GM21381 (cell line): Measurements from ENCODE around the gene LTBR.
"Not testable (repeated sequence)": the region's sequence is repeated elsewhere in the genome, so short reads cannot be mapped to it uniquely, and the experiment has no call there.

Source experiments
- ATAC-seq: cut with Tn5 transposase; IDR thresholded peaks from one replicate; pipeline ENCODE4 v1.9.1; 2021; ENCODE audit warnings: mild to moderate bottlenecking, moderate library complexity; ENCODE audit not compliant: unreplicated experiment

LTBR gene

DNA sequence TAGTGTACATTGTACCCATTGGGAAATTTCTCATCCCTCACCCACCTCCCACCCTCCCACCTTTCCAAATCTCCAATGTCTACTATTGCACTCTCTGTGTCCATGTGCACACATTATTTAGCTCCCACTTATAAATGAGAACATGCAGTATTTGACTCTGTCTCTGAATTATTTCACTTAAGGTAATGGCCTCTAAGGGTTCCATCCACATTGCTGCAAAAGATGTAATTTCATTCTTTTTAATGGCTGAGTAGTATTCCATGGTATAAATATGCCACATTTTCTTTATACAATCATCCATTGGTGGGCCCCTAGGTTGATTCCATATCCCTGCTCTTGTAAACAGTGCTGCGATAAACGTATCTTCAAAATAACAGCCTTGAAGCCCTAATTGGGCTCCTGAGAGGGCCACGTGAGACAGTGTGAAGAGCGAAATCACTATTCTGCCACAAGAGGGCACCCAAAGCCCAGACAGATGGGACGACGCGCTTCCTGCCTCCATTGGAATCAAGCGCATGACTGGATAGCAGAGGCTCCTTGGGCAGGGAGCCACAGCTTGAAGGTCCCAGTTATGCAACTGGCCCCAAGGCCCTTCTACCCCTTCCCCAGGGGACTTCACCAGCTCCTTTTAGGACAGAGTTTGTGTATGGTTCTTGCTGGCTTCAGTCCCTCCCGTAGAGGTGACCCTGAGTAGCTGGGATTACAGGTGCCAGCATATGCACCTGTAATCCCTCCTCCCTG lies 39.5 kb downstream of the LTBR start:
- ATAC-seq, result no peak

DNA sequence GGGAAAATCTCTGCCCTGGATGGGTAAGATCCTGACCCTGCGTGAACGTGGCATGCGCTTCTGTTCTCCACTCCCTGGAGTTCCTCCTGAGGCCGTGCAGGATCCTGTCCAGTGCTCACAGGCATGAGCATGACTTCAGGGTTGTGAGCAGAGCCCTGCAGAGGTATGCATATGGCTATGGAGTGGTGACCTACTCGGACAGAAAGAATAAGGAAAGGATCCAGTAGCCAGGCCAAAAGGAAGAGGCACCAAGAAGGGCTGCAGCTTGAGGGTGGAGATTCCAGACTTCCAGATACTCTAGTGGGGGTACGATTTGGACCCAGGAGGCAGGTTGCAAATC lies 40.0 kb downstream of the LTBR start:
- ATAC-seq, result no peak

DNA sequence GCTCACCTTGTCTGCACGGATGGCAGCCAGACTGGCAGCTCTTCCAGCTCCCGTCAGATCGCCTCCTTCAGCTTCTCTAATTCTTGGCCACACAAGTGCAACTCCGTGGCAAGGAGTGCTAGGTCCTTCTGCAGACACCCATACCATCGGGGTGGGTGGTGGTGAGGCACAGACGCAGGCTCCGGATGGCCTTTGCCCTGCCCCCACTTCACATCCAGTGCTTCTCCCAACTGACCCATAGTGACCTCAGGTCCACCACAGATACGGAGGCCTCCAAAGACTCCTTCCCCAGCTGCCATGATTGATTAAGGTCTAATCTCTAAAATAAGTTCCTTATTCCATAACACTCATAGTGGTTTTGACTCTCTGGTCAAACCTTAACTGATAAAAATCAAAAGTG lies 40.9 kb downstream of the LTBR start:
- ATAC-seq, result no peak

DNA sequence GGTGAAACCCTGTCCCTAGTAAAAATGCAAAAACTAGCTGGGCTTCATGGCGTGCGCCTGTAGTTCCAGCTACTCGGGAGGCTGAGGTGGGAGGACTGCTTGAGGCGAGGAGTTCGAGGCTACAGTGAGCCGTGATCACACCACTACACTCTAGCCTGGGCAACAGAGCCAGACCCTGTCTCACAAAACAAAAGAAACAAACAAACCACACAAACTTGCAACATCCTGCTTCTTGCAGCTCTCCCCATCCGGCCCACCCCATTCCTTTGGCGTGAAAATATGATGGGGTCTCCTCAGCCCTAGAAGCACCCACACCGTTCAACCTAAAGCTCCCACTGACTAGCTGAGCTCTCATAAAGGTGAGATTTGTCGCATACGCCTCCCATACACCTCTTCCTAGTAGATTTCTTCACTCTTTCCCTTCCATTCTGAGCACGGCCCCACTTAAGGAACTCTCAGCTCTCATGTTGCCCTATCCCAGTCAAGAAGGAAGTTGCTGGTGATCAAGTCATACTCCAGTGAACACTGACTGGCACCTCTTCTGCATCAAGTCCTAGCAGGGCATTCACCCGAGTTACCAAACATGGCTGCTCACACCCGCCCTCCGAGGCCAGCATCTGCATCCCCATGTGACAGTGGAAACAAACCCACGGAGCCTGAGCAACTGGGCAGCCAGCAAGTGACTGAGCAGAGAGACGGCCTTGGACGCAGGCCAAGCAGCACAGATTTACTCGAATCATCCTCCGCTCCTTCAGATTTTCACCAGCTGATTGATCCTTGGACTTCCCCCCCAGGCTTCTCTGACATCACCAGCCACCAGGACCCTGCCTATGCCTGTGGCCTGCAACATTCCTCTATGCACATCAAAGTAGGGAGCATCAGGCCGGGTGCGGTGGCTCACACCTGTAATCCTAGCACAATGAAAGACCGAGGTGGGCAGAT lies 41.9 kb downstream of the LTBR start:
- ATAC-seq, result no peak

DNA sequence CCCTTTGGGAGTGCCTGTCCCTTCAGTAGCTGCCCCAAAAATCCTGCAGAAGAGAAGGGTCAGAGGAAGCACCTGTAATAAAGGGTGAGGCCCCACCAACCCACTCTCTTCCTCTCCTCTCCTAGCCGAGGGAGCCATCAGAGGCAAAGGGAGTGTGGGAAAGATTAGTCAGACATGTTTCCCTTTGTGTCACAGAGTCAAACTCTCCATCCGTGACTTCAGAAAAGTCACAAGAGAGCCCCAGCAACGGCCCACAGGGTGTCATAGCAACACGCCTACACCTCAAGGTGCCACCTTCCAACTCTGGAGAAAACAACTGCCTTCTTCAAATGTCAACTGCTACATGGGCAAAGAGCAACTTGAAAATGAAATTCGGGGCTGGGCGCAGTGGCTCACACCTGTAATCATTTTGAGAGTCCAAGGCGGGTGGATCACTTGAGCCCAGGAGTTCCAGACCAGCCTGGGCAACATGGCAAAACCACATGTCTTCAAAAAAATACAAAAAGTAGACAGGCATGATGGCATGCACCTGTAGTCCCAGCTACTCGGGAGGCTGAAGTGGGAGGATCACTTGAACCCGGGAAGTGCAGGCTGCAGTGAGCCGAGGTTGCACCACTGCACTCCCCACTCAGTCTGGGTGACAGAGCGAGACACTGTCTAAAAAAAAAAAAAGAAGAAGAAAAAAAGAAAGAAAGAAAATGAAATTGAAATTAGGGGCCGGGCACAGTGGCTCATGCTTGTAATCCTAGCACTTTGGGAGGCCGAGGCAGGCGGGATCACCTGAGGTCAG lies 43.1 kb downstream of the LTBR start:
- ATAC-seq, result peak; percentile 63

DNA sequence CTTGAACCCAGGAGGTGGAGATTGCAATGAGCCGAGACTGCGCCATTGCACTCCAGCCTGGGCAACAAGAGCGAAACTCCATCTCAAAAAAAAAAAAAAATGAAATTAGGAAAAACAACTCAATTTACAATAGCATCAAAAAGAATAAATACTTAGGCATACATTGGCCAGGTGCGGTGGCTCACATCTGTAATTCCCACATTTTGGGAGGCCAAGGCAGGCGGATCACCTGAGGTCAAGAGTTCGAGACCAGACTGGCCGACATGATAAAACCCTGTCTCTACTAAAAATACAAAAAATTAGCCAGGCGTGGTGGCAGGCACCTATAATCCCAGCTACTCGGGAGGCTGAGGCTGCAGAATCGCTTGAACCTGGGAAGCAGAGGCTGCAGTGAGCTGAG lies 43.8 kb downstream of the LTBR start:
- not testable (repeated sequence) for ATAC-seq

DNA sequence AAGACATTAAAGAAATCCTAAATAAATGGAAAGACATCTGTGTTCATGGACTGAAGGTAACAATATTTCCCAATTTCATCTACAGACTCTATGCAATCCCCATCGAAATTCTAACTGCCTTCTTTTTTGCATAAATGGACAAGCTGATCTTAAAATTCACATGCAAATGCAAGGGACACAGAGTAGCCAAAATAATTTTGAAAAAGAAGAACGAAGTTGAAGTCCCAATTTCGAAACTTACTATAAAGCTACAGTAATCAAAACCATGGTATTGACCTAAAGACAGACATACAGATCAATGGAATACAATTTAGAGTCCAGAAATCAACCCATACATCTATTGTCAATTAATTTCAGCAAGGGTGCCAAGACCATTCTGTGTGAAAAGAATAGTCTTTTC lies 44.4 kb downstream of the LTBR start:
- no peak for ATAC-seq

DNA sequence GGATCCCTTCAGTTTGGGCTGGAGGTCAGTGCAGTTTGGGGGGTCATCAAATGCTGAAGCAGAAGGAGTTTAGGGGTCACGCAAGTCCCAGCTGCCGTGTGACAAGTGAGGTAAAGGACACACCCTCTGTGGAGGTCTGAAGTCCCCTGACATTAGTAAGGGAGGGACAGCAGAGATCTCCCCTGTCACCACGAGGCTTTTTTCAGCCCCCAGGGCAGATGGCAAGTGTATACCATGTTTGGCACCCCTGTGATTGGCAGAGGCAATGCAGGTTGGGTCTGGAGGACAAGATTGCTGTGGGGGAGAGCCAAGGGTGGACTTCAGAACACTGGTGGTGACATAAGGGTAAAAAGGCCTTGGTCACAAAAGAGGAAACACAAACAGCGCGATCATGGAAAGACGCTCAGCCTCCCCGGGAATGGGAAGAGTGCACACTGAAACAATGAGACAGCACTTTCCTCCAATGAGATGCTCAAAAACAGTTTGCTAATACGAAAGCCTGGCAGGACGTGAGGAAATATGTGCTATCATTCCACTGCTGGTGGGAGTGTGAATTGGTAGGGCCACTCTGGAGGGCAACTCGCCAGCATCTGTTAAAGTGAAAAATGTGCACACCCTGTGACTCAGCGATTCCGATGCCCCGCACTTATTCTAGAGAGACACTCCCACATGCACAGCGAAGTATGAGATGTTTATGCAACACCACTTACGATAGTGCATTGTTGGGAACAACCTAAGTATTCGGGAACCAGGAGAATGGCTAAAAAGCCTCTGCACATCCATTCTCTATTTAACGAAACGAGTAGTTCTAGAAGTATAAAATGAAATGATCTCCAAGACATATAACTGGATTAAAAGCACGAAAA lies 46.4 kb downstream of the LTBR start:
- no peak for ATAC-seq

DNA sequence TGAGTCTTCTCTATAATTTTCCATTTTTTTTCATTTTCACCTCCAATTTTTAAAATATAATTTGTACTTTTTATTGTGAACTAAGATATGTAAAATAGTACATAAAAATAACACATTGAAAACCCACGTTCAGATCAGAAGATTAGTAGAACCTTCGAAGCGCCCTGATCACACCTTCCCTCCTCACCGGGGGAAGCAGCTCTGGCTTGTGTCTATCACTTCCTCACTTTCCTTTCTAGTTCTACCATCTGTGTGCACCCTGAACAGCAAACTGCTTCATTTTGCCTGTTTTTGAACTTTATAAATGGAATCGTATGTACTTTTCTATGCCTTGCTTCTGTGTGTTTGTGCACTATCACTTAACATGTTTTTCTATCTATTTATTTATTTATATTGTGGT lies 49.0 kb downstream of the LTBR start:
- ATAC-seq, result no peak

DNA sequence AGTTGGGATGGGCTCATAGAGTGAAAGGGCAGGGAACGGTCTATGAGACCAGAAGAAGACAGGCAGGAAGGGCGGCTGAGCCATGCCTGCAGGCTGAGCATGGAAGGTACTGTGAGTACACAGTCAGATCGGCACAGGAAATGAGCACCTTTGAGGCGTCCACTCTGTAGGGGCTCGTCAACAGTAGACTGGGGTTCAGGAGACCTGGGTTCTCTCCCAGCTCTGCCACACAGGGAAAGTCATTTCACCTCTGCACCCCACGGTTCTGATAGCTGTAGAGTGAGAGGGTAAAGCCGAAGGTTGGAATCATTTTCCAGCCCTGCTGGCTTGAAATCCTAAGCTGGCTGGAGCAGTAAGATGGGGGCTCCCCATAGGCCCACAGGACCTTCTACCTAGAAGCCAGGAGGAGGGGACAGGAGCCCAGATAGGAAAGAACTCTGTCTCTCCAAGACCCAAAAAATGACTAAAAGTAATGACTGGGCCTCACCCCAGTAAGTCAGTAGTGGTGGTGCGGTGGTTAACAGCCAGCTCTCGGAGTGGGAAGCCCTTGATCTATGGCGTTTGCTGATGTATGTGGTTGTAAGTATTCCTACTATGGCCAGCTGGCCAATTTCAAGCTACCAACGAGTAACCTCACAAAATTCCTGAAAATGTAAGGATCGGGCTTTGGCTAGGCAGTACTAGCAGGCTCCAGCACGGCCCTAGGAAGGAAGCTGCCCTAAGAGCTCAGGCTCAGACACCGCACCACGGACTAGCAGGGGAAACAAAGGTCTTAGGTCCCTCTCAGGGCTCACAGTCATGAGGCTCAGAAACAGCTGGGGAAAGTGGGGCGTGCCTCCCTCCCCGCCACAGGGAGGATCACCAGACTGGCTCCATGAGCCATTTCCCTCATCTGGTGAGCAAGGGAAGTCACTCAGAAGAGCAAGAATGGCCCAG lies 50.5 kb downstream of the LTBR start:
- no peak for ATAC-seq

DNA sequence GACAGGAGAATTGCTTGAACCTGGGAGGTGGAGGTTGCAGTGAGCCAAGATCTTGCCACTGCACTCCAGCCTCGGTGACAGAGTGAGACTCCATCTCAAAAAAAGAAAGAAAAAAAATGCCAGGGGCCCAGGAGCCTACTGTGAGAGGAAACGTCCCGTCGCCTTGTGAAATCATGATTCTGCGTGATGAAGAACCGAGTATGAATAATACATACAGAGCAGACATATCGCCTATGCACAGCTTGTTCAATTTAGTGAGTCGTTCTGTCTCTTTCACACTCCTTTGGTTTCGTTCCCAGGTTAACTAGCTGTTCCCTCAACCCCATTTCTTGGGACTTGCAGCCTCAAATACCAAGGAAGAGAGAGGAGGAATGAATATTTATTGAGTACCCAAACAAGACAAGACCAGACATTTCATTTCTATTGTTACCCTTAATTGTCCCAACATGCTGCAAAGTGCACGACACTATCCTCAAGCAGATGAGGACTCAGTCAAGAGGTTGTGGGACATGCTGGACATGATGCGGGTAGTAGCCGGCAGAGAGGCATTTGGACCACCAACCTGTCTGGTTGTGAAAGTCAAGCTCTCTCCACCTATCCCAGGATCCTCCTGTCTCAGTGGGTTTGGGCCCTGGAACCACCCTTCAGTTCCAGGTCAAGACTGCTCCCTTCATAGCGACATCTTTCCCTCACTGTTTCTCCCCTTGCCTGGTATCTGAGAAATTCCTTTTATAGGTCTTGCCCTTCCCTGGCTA lies 52.2 kb downstream of the LTBR start:
- no peak for ATAC-seq

DNA sequence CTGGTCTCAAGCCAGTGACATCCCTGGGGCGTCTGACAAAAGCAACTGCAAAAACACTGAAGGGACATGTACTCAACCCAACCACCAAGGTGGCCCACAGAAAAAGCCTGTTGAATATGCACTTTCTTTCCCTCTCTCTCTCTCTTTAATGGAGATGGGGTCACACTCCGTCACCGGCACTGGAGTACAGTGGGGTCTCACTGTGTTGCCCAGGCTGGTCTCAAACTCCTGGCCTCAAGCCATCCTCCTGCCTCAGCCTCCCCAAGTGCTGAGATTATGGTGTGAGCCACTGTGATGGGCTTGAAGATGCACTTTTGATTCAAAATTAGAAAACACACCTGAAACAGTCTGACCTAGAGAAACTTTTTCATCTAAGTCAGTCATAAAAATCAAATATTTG lies 53.6 kb downstream of the LTBR start:
- ATAC-seq, result no peak

DNA sequence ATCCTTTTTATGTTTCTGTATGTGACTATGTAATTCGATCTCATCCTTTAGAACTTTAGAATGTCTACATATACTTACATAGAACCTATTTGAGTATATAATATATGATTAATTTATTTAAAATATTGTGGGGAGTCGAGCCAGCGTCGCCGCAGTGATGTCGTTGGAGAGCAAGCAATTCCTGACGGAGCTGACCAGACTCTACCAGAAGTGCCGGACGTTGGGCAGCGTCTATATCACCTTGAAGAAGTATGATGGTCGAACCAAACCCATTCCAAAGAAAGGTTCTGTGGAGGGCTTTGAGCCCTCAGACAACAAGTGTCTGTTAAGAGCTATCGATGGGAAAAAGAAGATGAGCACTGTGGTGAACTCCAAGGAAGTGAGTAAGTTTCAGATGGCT lies 54.4 kb downstream of the LTBR start:
- ATAC-seq, result no peak

DNA sequence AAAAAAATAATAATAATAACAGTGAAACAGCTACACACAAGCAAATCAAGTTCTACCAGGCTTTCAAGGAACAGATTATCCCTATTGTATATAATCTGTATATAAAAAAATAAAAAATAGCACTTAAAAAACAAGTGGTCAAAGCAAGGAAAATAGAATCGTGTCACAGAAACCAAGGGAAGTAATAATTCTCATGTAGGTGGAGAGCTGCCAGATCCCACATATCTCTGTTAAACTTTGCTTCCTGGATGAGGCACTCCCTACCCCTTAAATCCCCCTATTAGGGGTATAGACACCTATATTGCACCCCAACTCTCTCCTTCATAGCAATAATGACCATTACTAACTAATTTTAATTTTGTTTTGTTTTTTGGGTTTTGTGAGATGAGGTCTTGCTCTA lies 56.4 kb downstream of the LTBR start:
- ATAC-seq, result no peak
